ENCODE data around the gene CNOT2.
"Not testable (repeated sequence)": the region's sequence is repeated elsewhere in the genome, so short reads cannot be mapped to it uniquely, and the experiment has no call there.

CNOT2 gene

GRCh38 chr12:70367258-70368141, 124.3 kb downstream of the CNOT2 start:
- no peak for DNase-seq

GRCh38 chr12:70372881-70373280, 129.6 kb downstream of the CNOT2 start:
- no peak for DNase-seq

GRCh38 chr12:70379846-70380245, 136.6 kb downstream of the CNOT2 start:
- DNase-seq: no peak

- DNase-seq: no peak
Observed at GRCh38 chr12:70383484-70383883, 140.3 kb downstream of the CNOT2 start.

- DNase-seq: no peak
Observed at GRCh38 chr12:70383886-70384285, 140.7 kb downstream of the CNOT2 start.

DNA sequence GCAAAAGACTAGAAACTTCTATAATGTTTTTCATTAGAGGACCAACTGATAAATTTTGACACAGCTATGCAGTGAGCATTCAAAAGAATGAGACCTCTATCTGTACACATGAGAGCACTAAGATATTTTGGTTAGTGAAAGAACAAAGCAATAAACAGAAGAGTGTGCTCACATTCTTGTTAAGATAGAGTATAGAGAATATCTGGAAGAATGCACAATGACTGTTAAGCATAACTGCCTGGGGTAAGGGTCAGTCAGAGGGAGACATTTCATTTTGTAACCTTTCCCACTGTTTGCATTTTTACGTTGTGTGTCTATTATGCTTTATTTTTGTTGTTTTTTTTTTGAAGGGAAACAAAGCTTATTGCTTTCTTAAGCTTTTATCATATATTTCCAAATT, 143.5 kb downstream of the CNOT2 start:
- DNase-seq: no peak

- no peak for DNase-seq
Observed at GRCh38 chr12:70389678-70390077, 146.4 kb downstream of the CNOT2 start.

DNA sequence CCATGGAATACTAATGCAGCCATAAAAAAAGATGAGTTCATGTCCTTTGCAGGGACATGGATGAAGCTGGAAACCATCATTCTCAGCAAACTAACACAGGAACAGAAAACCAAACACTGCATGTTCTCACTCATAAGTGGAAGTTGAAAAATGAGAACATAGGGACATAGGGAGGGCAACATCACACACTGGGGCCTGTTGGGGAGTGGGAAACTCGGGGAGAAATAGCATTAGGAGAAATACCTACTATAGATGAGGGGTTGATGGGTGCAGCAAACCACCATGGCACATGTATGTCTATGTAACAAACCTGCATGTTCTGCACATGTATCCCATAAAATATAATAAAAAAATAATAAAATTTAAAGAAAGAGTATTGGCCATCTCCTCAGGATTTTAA, 149.4 kb downstream of the CNOT2 start:
- DNase-seq: not testable (repeated sequence)

GRCh38 chr12:70393787-70394499, 150.7 kb downstream of the CNOT2 start:
- no peak for DNase-seq

DNA sequence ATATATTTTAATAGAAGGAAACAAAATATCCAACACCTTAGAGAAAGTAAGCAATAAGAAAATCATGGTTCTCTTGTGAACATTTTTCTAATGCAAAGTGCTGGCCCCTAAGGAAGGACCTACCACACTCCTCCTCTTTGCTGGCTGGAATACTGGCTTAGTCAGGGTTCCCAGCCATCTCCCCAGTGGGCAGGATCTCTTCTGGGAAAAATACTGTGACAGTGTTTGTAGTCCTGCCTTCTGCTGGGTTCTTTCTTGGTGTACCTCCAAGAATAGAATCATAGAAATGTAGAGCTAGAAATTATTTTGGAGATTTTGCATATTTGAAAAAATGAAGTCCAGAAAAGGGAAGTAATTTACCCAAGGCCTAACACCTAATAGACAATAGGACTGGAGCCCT, 154.8 kb downstream of the CNOT2 start:
- no peak for DNase-seq

DNA sequence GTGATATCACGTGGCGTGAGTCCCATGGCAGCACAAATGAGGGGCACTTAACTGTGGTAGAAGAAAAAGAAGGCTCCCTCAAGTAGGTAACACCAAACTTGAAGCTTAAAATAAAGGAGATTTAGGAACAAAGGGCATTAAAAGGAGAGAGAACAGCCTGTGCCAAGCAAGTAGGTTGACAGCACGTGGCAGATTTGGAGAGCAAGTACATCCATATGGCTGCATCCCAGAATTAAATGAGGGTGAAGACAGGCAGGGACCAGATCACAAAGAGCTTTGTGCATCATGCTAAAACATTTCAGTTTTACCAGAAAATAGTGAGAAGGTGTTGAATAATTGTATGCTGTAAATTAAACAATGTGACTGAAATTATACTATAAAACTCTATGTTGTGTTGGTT, 155.6 kb downstream of the CNOT2 start:
- no peak for DNase-seq

DNA sequence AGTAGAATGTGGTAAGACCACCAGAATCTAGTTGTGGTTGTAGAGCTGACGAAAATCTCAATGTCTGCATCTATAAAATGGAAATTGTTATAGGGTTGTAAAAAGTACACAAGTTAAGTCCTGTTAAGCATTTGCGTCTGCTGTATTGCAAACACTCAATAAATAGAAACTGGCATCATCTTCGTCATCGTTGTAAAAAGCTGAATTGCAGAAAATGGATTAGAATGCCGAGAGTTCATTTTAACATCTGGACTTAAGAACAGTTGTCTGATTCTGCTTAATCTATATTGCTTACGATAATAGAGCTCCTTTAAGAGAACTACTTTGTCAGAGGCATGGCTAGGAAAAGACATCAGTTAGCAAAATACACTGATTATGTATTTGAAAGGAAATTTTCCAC, 156.1 kb downstream of the CNOT2 start:
- no peak for DNase-seq

- DNase-seq: no peak
Observed at GRCh38 chr12:70400124-70400523, 156.9 kb downstream of the CNOT2 start.

GRCh38 chr12:70402597-70402996, 159.4 kb downstream of the CNOT2 start:
- DNase-seq: no peak

GRCh38 chr12:70403826-70404225, 160.6 kb downstream of the CNOT2 start:
- no peak for DNase-seq

Data from CD4-positive, alpha-beta T cell treated with Interleukin-17A for 4 hours (primary cell).